GM19463 (cell line): ENCODE measurements around the gene YPEL4.
"Not testable (repeated sequence)": the region's sequence is repeated elsewhere in the genome, so short reads cannot be mapped to it uniquely, and the experiment has no call there.

Experiments
- ATAC-seq: cut with Tn5 transposase; IDR thresholded peaks from one replicate; pipeline ENCODE4 v1.9.1; 2021; ENCODE audit warnings: mild to moderate bottlenecking, moderate library complexity; ENCODE audit not compliant: unreplicated experiment

YPEL4 gene, protein sequence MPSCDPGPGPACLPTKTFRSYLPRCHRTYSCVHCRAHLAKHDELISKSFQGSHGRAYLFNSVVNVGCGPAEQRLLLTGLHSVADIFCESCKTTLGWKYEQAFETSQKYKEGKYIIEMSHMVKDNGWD

DNA sequence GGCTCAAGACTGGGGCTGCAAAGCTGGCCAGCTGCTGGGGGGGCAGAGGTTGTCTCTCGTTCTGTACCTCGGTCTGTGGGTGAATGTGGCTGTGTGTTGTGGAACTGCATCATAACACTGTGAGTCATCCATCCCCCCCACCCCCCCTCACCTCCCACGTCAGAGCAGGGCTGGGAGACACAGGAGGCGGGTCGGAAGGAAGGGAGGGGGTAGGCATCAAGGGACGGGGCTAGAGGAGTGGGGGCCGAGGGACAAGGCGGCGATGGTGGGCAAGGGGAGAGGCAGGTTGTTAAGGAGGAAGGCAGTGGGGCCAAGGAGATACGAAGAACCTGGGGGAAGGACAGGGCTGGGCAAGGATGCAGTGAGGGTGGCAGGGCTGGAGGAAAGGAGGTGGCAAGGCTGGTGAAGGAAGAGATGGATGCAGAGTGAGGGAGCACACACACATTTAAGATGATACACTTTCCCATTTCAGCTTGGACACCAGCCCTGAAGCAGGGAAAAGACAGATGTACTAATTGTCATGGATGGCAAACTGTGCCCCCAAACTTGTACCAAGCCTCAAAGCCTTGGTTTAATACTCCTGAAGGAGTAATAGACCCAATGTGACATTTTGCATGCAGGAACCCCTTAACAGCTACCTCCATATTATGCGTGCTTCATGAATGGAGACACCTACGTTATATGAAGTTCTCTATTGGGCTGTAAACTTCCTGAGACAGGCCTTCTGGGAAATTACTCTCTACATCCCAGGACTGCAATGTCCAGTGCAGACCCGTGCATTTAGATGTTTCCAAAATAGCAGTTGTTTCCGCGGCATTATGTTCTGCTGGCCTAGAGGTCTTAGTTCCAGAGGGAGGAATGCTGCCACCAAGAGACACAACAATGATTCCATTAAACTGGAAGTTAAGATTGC is at the start of gene YPEL4:
Gene YPEL4 (minus strand): TSS at position 87 of the 913 bp plus-strand sequence. CDS start 2,805 bp downstream, outside the sequence.
- ATAC-seq = peak; percentile 36

DNA sequence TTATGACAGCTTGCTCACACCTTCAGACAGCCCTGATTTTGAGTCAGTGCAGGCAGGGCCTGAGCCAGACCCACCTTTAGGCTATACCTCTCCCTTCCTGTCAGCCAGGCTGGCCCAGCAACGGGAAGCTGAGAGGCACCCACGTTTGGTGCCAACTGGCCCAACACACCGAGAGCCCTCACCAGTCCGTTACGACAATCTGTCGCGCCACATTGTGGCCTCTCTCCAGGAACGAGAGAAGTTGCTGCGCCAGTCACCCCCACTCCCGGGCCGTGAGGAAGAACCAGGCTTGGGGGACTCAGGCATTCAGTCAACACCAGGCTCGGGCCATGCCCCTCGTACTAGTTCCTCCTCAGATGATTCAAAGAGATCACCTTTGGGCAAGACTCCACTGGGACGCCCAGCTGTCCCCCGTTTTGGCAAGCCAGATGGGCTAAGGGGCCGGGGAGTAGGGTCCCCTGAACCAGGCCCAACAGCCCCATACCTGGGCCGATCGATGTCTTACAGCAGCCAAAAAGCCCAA is 49.2 kb upstream of the YPEL4 start:
- ATAC-seq = no peak

DNA sequence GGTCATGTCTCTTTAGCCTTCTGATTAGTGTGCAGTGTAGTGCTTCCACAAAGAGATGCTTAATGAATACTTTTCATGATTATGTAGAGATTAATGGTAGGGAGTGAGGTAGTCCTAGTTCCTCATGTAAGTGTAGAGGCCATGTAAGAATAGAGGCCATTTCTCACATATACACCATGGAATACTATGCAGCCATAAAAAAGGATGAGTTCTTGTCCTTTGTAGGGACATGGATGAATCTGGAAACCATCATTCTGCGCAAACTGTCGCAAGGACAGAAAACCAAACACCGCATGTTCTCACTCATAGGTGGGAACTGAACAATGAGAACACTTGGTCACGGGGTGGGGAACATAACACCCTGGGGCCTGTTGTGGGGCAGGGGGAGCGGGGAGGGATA is 40.8 kb upstream of the YPEL4 start:
- ATAC-seq = not testable (repeated sequence)

DNA sequence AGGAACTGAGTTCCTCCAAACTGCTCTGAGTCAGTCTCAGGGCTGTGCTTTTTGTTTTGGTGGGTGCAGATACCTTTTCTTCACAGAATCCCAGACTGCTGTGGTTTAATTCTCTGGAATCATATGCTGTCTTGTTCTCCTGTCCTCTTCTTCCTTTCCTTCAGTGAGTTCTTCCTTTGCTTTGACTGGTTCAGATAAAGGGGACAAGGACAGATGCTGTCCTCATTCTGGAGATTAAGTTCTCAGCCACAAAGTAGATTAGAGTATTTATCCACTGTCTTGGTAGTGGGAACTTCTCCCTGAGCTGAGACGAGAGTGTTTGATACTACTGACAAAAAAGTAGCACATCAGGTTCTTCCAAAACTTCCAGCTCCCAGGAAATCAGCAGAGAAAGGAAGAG is 31.5 kb upstream of the YPEL4 start:
- no peak for ATAC-seq

DNA sequence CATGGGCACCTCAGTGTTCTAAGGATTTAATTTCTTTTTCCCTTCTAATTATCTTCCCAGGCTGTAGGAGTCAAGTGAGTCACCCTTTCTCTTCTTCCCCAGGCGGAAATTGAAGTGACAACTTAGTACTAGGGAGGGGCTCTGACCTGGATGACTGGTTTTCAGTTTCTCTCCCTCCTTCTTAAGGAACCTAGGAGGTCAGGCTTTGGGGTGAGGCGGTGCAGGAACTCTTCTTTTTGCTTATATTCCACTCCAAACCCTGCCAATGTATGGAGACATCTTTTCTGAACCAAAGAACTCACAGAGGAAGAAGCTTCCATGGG is 30.8 kb upstream of the YPEL4 start:
- peak; percentile 52 for ATAC-seq

DNA sequence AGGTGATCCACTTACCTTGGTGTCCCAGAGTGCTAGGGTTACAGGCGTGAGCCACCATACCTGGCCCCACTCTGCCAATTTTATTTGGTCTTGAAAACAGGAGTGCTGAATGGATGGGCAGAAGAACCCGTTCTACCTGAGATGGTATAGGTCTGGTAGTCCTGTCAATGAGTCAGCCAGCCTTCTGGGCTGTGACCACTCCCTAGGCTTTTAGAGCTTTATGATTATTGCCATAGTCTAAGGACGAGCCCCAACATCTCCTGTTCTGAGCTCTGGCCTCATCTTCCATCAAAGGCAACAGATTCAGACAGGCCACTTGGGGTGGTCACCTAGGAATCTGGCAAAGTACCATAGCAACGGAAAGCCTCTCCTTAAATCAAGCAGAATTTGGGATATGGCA is 29.7 kb upstream of the YPEL4 start:
- no peak for ATAC-seq

DNA sequence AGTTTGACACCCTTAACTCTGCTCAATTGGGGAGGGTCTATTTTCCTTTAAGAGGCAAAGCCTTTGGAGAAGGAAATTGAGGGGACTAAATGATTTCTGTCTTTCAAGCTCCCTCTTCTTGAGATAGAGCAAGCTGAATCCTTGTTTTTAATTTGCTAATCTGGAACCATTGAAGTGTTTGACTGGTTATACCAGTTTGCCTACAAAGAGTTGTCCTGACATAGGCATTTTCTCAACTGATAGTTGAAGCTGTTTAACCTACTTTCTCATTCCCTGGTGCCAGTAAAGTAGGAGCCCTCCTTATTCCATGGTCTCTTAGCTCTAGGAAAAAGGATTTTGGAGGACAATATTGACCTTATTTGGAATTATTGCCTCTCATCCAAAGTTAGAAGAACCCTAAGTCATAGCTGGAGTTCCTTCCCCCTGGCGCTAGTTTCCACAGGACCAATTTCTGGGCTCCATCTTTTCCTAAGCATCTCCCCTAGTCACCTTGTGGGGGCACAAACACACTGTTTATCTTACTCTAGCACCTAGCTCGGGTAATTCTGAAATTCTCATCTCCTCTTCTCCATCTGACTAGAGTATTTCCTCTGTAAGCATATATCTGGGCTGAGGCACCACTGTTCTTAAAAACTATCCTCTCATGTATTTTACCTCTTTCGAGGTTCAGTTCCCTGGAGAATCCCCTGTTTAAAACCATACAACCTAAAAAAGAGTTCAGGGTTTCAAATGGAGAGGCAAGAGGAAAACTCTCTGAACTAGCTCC is 25.6 kb upstream of the YPEL4 start:
- no peak for ATAC-seq

DNA sequence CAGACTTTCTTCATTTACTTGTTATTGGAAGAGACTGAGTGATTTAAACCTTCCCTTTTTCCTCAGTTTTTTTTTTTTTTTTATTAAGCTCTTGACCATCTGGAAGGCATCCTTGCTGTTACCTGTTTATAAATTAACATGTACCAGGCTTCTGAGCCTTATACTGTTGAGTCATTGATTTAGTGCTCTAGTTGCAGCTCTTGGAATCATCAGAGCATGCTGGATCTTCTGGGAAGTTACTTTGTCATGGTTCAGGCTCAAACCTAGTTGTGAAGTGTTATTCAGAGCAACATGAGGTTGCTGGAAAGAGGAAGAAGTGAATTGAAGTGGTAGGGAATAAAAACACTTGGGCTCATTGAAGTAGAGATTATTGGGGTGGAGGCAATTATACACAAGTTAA is 24.5 kb upstream of the YPEL4 start:
- no peak for ATAC-seq

DNA sequence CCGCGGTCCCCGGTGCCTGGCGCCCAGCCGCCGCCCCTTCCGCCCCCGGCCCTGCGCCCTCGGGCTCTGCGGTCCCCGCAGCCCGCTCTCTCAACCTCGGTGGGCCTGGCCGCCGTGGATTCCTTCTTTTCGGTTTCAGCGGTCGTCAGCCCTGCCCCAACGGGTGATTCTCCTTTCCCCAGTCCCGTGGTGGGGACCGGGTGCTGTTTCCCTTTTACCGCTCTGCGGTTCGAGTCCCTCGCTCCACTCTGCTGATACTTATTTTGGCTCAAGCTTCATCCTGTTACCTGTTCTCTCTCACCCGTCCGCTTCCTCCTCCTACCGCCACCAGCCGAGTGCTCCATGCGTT is 18.7 kb upstream of the YPEL4 start:
- ATAC-seq = peak; percentile 5

DNA sequence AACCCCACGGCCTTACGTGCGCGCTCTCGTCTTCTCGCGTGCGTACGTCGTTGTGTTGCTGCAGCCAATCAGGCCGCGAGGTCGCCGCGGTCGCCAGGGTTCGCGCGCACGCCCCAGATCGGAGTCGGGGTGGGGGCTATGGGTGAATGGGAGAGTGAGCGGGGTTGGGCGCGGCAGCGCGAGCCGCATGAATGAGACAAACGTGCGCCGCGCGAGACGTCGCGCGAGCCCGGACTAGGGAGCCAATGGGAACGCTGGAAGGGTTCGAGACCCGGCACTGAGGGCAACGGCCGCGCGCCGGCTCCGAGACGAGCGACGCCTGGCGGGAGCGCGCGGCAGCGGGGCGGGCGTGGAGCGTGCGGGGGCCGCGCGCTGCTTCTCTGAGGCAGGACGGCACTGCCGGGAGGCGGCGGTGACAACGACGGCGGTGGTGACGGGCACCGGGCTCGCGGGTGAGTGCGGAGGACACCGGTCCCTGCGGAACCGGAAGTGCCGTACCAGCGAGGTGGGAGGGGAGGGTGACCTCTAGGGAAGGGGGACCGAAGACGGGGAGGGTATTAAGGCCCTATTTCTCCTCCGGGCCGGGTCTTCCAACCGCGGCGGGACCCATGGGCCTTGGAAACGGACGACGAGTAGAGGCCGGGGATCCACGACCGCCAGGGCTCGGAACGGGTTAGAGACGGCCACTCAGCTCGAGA is 18.2 kb upstream of the YPEL4 start, which contains the start of gene ZDHHC5:
Gene ZDHHC5 (plus strand): TSS at position 379 of the 698 bp plus-strand sequence. CDS start 4,977 bp downstream, outside the sequence.
- ATAC-seq = peak; percentile 83

DNA sequence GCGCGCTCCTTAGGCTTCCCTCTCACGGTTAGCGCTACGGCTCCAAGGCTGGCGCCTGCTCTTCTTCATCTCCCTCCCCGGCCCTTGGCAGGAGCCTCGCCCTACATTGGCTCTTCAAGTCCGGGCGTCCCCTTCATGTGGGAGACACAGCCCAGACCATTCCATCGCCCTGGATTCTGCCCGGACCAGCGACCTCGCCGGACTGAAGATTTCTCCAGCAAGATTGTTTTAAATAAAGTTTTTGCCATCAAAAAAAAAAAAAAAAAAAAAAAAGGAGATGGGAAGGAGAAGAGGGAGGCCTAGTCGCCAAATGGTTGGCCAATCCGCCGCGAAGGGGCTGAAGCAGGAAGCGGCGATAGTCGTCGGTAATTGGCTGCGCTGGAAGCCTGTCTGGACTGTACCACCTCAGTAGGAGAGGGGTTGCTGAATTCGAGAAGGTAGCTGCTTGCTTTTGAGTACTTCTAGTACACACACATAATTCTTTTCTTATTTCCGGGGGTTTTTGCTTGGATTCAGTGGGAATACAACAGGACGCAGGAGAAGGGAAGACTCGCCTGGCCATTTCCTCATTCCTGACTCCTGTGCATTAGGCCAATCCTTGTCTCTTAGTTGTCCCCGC is 17.5 kb upstream of the YPEL4 start:
- peak; percentile 53 for ATAC-seq

DNA sequence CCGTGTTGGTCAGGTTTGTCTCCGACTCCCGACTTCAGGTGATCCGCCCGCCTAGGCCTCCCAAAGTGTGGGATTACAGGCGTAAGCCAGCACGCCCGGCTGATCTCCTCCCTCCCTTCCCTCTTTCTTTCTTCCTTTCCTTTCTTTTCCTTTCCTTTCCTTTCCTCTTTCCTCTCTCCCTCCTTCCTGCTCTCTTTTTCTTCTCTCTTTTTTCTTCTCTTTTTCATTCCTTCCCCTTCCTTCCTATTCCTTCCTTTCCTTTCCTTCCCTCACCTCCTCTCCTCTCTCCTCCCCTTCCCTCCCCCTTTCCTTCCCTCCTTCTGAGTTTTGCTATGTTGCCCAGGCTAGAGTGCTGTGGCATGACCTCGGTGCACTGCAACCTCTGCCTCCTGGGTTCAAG is 14.3 kb upstream of the YPEL4 start:
- no peak for ATAC-seq

DNA sequence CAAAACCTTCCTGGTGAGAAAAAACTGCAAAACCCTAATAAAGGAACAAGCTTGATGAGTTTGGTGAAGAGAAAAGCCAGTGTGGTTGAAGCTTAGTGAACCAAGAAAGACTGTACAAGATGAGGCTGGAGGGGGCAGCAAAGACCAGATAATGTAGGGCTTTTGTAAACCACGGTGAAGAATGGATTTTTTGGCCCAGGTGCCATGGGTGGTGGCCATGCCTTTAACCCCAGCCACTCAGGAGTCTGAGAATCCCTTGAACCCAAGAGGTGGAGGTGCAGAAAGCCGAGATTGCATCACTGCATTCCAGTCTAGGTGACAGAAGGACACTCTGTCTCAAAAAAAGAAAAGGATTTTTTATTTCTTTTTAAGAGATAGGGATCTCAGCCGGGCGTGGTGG is 13.2 kb upstream of the YPEL4 start:
- no peak for ATAC-seq

DNA sequence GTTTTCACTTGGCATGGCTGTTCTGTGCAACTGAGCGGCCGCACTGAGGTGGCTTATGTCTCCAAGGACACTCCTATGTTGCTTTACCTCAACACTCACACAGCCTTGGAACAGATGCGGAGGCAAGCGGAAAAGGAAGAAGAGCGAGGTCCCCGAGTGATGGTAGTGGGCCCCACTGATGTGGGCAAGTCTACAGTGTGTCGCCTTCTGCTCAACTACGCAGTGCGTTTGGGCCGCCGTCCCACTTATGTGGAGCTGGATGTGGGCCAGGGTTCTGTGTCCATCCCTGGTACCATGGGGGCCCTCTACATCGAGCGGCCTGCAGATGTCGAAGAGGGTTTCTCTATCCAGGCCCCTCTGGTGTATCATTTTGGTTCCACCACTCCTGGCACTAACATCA is 10.0 kb upstream of the YPEL4 start:
- no peak for ATAC-seq

DNA sequence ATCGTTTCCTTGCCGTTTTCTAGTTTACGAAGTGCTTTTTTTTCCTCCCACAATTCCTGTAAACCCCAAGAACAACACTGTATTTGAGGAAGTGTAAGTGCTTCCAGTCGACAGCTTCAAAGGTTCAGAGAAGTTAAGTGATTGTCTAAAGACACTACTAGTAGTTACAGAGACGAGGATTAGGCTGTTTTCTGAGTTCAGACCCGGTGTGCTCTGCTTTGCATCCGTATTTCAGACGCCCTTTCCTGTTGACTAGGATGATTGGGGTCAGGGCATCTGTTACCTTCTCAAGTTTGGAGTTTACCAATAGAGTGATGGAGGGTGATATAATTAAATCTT is 8.3 kb upstream of the YPEL4 start:
- no peak for ATAC-seq

DNA sequence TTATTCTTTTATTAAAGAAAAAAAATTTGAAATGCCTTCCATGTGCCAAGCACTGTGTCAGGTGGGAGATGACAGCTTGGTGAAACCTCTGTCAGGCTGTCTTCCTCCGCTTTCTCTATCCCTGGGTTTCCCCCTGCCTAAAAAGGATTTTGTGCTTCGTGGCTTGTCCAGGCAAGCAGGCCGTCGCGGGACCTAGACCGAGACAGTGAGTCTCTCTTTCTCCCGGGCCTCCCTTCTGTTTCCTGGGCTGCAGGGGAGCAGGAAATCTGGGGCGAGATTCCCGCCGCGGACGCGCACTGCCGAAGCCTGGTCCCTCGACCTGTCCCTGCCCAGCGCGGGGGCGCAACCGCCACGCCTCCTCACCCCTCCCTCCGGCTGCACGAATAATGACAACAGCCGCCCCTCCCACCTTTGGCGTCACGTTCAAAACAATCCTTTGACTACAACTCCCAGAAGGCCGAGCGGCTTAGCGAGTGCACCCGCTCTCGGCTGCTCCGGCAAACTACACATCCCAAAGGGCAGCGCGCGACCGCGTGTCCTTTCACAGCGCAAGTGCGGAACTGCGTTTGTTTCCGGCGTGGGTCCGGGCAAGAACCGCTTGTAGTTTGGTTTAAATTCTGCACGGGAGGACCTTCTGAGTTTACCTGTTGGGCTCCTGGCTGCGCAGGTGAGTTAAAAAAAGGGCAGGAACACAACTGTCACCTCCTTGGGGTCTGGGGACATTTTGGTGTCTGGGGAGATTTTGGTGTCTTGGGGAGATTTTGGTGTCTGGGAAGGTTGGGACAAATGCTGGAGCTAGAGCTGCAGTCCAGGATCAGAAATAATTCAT is 7.7 kb upstream of the YPEL4 start, which contains the start of gene CLP1:
Gene CLP1 (plus strand): TSS at position 569 of the 829 bp plus-strand sequence. CDS start 1,715 bp downstream, outside the sequence.
- peak; percentile 99 for ATAC-seq

DNA sequence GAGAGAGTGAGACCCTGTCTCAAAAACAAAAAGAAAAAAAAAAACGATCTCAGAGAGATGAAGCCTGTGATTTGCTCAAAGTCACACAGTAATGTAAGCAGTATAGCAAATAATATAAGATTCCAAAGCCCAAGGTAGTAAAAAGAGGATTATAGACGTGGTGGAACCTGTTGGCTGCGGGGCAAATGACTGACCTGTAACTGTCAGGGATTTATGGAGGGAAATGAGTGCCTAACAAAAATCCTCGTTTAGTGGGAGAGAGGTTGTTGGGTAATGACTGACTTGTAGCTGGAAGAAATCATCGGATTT is 7.1 kb upstream of the YPEL4 start:
- no peak for ATAC-seq

DNA sequence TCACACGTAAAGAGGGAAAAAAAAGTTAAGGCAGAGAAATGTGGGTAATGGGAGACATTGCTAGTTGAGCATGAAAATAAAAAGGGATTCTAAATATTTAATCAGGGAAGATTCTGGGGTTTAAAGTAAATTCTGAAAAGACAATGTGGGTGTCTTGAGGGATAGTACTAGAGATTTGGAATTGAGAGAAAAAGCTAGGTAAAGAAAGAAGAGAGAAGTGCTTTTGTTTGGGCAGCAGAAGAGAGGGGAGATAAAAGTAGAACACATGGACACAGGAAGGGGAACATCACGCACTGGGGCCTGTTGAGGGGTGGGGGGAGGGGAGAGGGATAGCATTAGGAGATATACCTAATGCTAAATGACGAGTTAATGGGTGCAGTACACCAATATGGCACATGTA is 3.5 kb upstream of the YPEL4 start:
- no peak for ATAC-seq

DNA sequence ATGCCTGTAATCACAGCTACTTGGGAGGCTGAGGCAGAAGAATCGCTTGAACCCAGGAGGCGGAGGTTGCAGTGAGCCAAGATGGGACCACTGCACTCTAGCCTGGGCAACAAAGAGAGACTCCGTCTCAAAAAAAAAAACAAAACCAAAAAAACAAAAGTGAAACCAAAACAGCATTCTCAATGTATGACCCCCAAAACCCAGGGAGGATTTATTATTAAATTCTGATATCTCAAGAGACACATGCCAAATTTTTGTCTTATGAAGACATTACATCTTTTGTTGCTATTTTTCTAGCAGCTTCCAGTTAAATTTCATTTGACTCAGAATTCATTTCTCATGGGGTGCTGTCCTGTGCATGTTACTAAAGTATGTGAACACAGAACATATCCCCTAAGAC is 3.0 kb upstream of the YPEL4 start:
- ATAC-seq = no peak

DNA sequence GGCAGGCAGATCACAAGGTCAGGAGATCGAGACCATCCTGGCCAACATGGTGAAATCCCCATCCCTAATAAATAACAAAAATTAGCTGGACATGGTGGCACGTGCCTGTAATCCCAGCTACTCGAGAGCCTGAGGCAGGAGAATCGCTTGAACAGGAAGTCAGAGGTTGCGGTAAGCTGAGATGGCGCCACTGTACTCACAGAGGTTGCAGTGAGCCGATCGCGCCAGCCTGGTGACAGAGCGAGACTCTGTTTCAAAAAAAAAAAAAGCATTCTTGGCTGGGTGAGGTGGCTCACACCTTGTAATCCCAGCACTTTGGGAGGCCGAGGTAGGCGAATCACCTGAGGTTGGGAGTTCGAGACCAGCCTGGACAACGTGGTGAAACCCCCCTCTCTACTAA is 2.5 kb upstream of the YPEL4 start:
- ATAC-seq = not testable (repeated sequence)
